Measurements from ENCODE around the gene KIAA1328. TPM values are rescaled to one million over a fixed set of nuclear protein-coding genes. Genes with fewer than 3 reads are reported as not detected.

The KIAA1328 gene
- total and polyA plus RNA-seq, 2 experiments from 2014 or later, result 3.5 to 3.9 TPM

- TF ChIP-seq EZH2phosphoT487 (IDR thresholded peaks at IDR 0.05; ENCODE audit: insufficient read depth, low read depth) (no peak), EZH2 (IDR thresholded peaks at IDR 0.05; ENCODE audit: insufficient read depth, poor library complexity, severe bottlenecking) (no peak)
- in situ Hi-C loops (cut with MboI), result no loop called here
These were observed 279.0 kb downstream of the KIAA1328 start for GRCh38 chr18:37107748-37108522.

GRCh38 chr18:37122877-37123276 is 293.9 kb downstream of the KIAA1328 start:
- Histone ChIP-seq H3K79me2 (ENCODE audit: insufficient read depth) (no peaks in the 10 kb centered on the region), H3K27me3 (replicated peaks; ENCODE audit: insufficient read depth) (no peaks in the 10 kb centered on the region), H3K4me2 (ENCODE audit: unreplicated experiment) (no peak overlapping the region), H2AFZ (no peak overlapping the region), H4K20me1 (ENCODE audit: insufficient read depth) (no peaks in the 10 kb centered on the region), H3K9me3 (ENCODE audit: low read depth) (peaks cover 3% of the 10 kb centered on the region), H3F3A (ENCODE audit: insufficient read depth) (no peaks in the 10 kb centered on the region), H3K4me1 (ENCODE audit: insufficient read depth) (no peaks in the 10 kb centered on the region), H3K9me2 (ENCODE audit: insufficient read depth) (no peaks in the 10 kb centered on the region), H3K36me3 (ENCODE audit: low read depth) (no peaks in the 10 kb centered on the region), H3K9ac (no peak overlapping the region), H3K27ac (no peak overlapping the region), H3K4me3 (no peak overlapping the region)
- in situ Hi-C loops (cut with MboI), result no loop called here
- no peak for TF ChIP-seq EZH2phosphoT487 (IDR thresholded peaks at IDR 0.05; ENCODE audit: insufficient read depth, low read depth)
- no peak for TF ChIP-seq EZH2 (IDR thresholded peaks at IDR 0.05; ENCODE audit: insufficient read depth, poor library complexity, severe bottlenecking)
- no peak for DNase-seq

More at GRCh38 chr18:37107748-37108522, 279.0 kb downstream of the KIAA1328 start:
- DNase-seq, result no peak
- Histone ChIP-seq H3K9me3 (ENCODE audit: low read depth) (no peaks in the 10 kb centered on the region), H3K9me2 (ENCODE audit: insufficient read depth) (no peaks in the 10 kb centered on the region), H3K4me3 (no peak overlapping the region), H3K27me3 (replicated peaks; ENCODE audit: insufficient read depth) (no peaks in the 10 kb centered on the region), H2AFZ (no peak overlapping the region), H3K36me3 (ENCODE audit: low read depth) (no peaks in the 10 kb centered on the region), H3K9ac (no peak overlapping the region), H3K4me1 (ENCODE audit: insufficient read depth) (no peaks in the 10 kb centered on the region), H3F3A (ENCODE audit: insufficient read depth) (no peaks in the 10 kb centered on the region), H4K20me1 (ENCODE audit: insufficient read depth) (no peaks in the 10 kb centered on the region), H3K4me2 (ENCODE audit: unreplicated experiment) (no peak overlapping the region), H3K79me2 (ENCODE audit: insufficient read depth) (no peaks in the 10 kb centered on the region), H3K27ac (no peak overlapping the region)
- 66% methylated on average over 5 of the region's 5 CpGs for WGBS, 2 experiments (ENCODE audit: low coverage in 1 of 2, low lambda C conversion rate in 2 of 2, missing lambda C conversion rate in 2 of 2)

GRCh38 chr18:37124516-37124915 is 295.6 kb downstream of the KIAA1328 start:
- no peak overlapping the region for H3K27ac ChIP-seq
- 47 to 48% methylated on average over 2 of the region's 2 CpGs for WGBS, 2 experiments (ENCODE audit: low coverage in 1 of 2, low lambda C conversion rate in 2 of 2, missing lambda C conversion rate in 2 of 2)
- peaks cover 3% of the 10 kb centered on the region for H3K9me3 ChIP-seq (ENCODE audit: low read depth)
- H3K27me3 ChIP-seq (replicated peaks; ENCODE audit: insufficient read depth), result no peaks in the 10 kb centered on the region
- no peak overlapping the region for H3K4me2 ChIP-seq (ENCODE audit: unreplicated experiment)
- H3K9me2 ChIP-seq (ENCODE audit: insufficient read depth), result no peaks in the 10 kb centered on the region
- H2AFZ ChIP-seq, result no peak overlapping the region
- DNase-seq, result no peak
- no peaks in the 10 kb centered on the region for H3K4me1 ChIP-seq (ENCODE audit: insufficient read depth)
- H3K79me2 ChIP-seq (ENCODE audit: insufficient read depth), result no peaks in the 10 kb centered on the region
- in situ Hi-C loops (cut with MboI), result no loop called here
- no peaks in the 10 kb centered on the region for H3F3A ChIP-seq (ENCODE audit: insufficient read depth)
- no peak for TF ChIP-seq EZH2phosphoT487 (IDR thresholded peaks at IDR 0.05; ENCODE audit: insufficient read depth, low read depth)
- TF ChIP-seq EZH2 (IDR thresholded peaks at IDR 0.05; ENCODE audit: insufficient read depth, poor library complexity, severe bottlenecking), result no peak
- no peaks in the 10 kb centered on the region for H4K20me1 ChIP-seq (ENCODE audit: insufficient read depth)
- H3K36me3 ChIP-seq (ENCODE audit: low read depth), result no peaks in the 10 kb centered on the region
- no peak overlapping the region for H3K9ac ChIP-seq
- H3K4me3 ChIP-seq, result no peak overlapping the region

- no peak overlapping the region for H3K27ac ChIP-seq
- no peak overlapping the region for H3K4me2 ChIP-seq (ENCODE audit: unreplicated experiment)
- no peaks in the 10 kb centered on the region for H4K20me1 ChIP-seq (ENCODE audit: insufficient read depth)
- 68 to 79% methylated on average over 4 of the region's 4 CpGs for WGBS, 2 experiments (ENCODE audit: low coverage in 1 of 2, low lambda C conversion rate in 2 of 2, missing lambda C conversion rate in 2 of 2)
- no peaks in the 10 kb centered on the region for H3K79me2 ChIP-seq (ENCODE audit: insufficient read depth)
- TF ChIP-seq EZH2 (IDR thresholded peaks at IDR 0.05; ENCODE audit: insufficient read depth, poor library complexity, severe bottlenecking) (no peak), EZH2phosphoT487 (IDR thresholded peaks at IDR 0.05; ENCODE audit: insufficient read depth, low read depth) (no peak)
- no peak for DNase-seq
- no peaks in the 10 kb centered on the region for H3K36me3 ChIP-seq (ENCODE audit: low read depth)
- no peak overlapping the region for H3K9ac ChIP-seq
- H3K27me3 ChIP-seq (replicated peaks; ENCODE audit: insufficient read depth), result no peaks in the 10 kb centered on the region
- no peaks in the 10 kb centered on the region for H3K9me2 ChIP-seq (ENCODE audit: insufficient read depth)
- H3F3A ChIP-seq (ENCODE audit: insufficient read depth), result no peaks in the 10 kb centered on the region
- no peaks in the 10 kb centered on the region for H3K4me1 ChIP-seq (ENCODE audit: insufficient read depth)
- in situ Hi-C loops (cut with MboI), result no loop called here
- H3K9me3 ChIP-seq (ENCODE audit: low read depth), result no peaks in the 10 kb centered on the region
- H3K4me3 ChIP-seq, result no peak overlapping the region
- no peak overlapping the region for H2AFZ ChIP-seq
These were observed 306.2 kb downstream of the KIAA1328 start for GRCh38 chr18:37135177-37135576.
